ENCODE data around the gene APOBEC3A.

- TF ChIP-seq, protein P1, sequence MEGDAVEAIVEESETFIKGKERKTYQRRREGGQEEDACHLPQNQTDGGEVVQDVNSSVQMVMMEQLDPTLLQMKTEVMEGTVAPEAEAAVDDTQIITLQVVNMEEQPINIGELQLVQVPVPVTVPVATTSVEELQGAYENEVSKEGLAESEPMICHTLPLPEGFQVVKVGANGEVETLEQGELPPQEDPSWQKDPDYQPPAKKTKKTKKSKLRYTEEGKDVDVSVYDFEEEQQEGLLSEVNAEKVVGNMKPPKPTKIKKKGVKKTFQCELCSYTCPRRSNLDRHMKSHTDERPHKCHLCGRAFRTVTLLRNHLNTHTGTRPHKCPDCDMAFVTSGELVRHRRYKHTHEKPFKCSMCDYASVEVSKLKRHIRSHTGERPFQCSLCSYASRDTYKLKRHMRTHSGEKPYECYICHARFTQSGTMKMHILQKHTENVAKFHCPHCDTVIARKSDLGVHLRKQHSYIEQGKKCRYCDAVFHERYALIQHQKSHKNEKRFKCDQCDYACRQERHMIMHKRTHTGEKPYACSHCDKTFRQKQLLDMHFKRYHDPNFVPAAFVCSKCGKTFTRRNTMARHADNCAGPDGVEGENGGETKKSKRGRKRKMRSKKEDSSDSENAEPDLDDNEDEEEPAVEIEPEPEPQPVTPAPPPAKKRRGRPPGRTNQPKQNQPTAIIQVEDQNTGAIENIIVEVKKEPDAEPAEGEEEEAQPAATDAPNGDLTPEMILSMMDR (IDR thresholded peaks at IDR 0.05), result no peak
- TF ChIP-seq EP300 (IDR thresholded peaks at IDR 0.05), result no peak
These were observed 26.8 kb downstream of the APOBEC3A start for GRCh38 chr22:38984224-38984623.
